IPS-18a (cell line): ENCODE measurements around the gene EPPIN.

Source experiments
- H3K27ac ChIP-seq: one replicate; pipeline ENCODE4 v1.5.1; 2013; ENCODE audit warnings: low read length
- H3K27me3 ChIP-seq: one replicate; pipeline ENCODE4 v1.6.1; 2013; ENCODE audit warnings: mild to moderate bottlenecking, low read length; ENCODE audit not compliant: control insufficient read depth, insufficient read depth
- H3K36me3 ChIP-seq: one replicate; pipeline ENCODE4 v1.6.1; 2013; ENCODE audit warnings: low read depth, low read length; ENCODE audit not compliant: control insufficient read depth
- H3K4me1 ChIP-seq: one replicate; pipeline ENCODE4 v1.6.1; 2013; ENCODE audit warnings: low read depth, low read length; ENCODE audit not compliant: control insufficient read depth
- H3K4me3 ChIP-seq: one replicate; pipeline ENCODE4 v1.5.1; 2013; ENCODE audit warnings: low read length
- H3K9ac ChIP-seq: one replicate; pipeline ENCODE4 v1.6.1; 2013; ENCODE audit warnings: mild to moderate bottlenecking, low read length, moderate library complexity
- H3K9me3 ChIP-seq: one replicate; pipeline ENCODE4 v1.6.1; 2013; ENCODE audit warnings: low read depth, low read length; ENCODE audit not compliant: control insufficient read depth

Gene EPPIN

DNA sequence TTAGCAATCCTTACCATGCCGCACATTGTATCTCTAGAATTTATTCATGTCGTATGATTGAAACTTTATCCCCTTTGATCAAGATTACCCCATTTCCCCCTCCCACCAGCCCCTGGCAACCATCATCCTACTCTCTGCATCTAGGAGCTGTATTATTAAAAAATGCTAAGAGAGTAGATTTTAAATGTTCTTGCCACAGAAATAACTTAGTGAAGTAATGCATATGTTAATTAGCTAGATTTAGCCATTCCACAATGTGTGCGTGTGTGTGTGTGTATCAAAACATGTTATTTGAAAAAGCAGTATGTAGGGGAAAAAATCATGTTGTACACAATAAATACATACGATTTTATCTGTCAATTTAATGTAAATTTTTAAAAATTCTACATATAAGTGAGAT lies 19.9 kb downstream of the EPPIN start:
- Histone ChIP-seq H3K4me1 (no peaks in the 10 kb centered on the region), H3K36me3 (no peaks in the 10 kb centered on the region), H3K27ac (no peak overlapping the region), H3K9ac (no peak overlapping the region), H3K27me3 (no peaks in the 10 kb centered on the region), H3K9me3 (no peaks in the 10 kb centered on the region), H3K4me3 (no peak overlapping the region)

DNA sequence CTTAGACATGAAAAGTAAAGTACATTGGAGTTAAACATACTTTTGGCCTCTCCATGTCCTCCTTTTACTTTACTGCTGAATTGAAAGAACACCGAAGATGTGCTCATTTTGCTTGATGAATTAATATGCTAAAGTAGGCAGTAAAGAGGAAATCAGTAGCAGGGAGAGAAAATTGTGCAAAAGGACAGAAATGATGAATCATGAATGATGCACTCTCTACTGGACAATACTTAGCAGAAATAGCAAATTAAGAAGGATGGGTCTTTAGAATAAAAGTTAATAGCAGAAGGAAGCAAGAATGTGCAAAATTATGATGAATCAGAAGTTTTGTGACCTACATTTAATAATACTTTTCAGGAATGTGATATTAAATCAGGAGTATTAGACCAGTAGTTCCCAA lies 23.4 kb downstream of the EPPIN start:
- Histone ChIP-seq H3K27ac (no peak overlapping the region), H3K9ac (no peak overlapping the region), H3K4me1 (no peaks in the 10 kb centered on the region), H3K36me3 (no peaks in the 10 kb centered on the region), H3K27me3 (no peaks in the 10 kb centered on the region), H3K9me3 (no peaks in the 10 kb centered on the region), H3K4me3 (no peak overlapping the region)

DNA sequence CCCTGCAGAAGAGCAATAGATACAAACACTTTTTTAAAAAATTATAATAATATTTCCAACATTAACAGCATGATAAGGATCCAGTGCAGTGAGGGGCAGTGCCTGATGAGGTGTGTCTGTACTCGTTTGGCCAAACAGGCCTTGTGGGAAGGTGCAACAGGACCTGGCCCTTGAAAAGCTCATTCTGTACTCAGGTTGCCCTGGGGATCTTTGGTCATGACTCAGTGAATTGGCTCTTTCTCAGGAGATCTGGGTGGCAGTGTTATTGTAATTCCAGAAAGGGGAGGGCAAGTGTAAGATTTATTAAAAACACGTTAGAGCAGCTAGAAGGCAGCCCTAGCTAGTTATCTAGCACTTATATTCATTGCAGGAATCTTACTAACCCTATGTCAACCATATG lies 28.9 kb downstream of the EPPIN start:
- Histone ChIP-seq H3K36me3 (no peaks in the 10 kb centered on the region), H3K27ac (no peak overlapping the region), H3K9me3 (no peaks in the 10 kb centered on the region), H3K9ac (no peak overlapping the region), H3K4me3 (no peak overlapping the region), H3K4me1 (peaks cover 2% of the 10 kb centered on the region), H3K27me3 (no peaks in the 10 kb centered on the region)

DNA sequence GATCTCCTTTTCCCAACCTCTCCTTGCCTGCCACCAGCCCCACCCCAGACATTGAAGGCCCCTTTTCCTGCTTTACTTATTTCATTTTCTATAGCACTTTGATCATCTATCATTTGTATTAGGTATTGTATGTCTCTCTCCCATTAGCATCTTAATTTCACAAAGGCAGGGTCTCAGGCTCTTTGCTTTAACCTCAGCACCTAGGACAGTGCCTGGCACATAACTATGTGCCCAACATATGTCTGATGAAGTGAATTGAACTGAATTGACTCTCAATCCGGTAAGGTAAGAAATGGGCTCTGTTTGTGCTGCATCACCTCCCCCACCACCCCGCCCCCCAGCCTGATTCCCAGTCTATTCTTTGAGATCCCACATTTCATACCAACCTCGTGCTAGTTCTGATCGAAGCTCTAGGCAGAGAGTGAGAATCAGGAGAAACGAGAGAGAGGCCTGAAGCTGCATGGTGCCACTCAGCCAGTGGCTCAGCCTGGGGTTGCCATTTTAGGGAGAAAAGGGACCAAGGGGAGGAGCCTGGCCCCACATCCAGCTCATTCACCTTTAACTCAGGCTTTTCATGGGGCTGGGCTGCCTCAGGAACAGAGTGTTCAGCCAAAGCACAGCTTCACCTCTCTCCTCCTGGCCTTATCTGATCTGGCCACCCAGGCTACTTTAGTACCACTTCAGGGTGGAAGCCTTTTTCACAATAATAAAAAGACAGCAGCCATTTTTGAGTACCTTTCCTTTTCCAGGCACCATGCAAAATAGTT lies 31.9 kb downstream of the EPPIN start, which contains the start of gene SPINT3:
Gene SPINT3 (minus strand): TSS at position 476 of the 767 bp plus-strand sequence. CDS start 14 bp downstream, at position 462.
- Histone ChIP-seq H3K27ac (no peak within 1 kb of the TSS), H3K4me3 (no peak within 1 kb of the TSS), H3K27me3 (no peaks in the 10 kb centered on the region), H3K36me3 (no peaks in the 10 kb centered on the region), H3K9ac (no peak within 1 kb of the TSS), H3K4me1 (peaks cover 2% of the 10 kb centered on the region), H3K9me3 (no peaks in the 10 kb centered on the region)

DNA sequence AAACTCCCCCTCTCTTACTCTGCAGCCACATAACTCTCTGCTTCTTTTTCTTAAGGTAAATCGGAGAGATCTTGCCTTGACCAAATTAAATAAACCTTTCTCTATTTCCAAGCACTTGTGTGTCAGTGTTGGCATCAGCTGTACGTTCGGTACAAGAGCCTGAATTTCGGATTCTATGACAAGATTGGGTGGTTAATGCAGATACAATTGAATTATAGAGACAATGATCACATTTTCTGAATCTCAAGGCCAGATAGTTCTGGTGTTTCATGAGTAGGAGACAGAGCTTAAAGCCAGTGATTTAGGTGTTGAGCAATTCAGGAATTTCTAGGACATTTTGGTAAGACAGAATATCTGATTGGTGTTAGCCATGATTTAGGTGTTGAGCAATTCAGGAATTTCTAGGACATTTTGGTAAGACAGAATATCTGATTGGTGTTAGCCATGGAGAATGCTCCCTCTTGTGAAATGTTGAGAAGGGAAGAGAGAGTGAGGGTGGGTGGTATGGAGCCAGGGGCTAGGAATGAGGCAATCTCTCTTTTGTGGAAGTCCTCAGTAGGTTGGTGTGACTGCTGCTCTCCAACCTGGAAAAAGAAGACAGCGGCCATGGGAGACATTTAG lies 36.8 kb downstream of the EPPIN start:
- no peak overlapping the region for H3K9ac ChIP-seq
- H3K27ac ChIP-seq: no peak overlapping the region
- no peaks in the 10 kb centered on the region for H3K9me3 ChIP-seq
- H3K27me3 ChIP-seq: no peaks in the 10 kb centered on the region
- H3K4me1 ChIP-seq: peaks cover 2% of the 10 kb centered on the region
- H3K4me3 ChIP-seq: no peak overlapping the region
- no peaks in the 10 kb centered on the region for H3K36me3 ChIP-seq

DNA sequence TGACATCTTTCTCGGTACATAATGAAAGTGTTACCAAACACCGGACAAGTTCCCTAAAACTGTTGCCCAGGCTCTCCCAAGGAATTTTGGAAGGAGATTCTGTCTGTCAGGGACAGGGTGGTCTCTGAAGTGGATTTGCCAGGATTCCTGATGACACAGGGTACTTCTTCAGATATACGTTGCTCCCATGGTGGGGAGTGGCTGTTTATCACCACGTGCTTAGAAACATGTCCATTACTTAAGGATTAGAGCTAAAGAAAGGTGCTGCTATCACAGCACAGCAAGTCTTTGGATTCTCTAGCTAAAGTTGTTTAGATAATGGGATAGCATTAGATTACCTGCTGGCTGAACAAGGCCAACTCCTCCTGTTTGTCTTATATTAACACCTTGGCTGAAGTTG lies 38.1 kb downstream of the EPPIN start:
- Histone ChIP-seq H3K4me1 (no peaks in the 10 kb centered on the region), H3K36me3 (no peaks in the 10 kb centered on the region), H3K27ac (no peak overlapping the region), H3K27me3 (no peaks in the 10 kb centered on the region), H3K9ac (no peak overlapping the region), H3K4me3 (no peak overlapping the region), H3K9me3 (no peaks in the 10 kb centered on the region)

DNA sequence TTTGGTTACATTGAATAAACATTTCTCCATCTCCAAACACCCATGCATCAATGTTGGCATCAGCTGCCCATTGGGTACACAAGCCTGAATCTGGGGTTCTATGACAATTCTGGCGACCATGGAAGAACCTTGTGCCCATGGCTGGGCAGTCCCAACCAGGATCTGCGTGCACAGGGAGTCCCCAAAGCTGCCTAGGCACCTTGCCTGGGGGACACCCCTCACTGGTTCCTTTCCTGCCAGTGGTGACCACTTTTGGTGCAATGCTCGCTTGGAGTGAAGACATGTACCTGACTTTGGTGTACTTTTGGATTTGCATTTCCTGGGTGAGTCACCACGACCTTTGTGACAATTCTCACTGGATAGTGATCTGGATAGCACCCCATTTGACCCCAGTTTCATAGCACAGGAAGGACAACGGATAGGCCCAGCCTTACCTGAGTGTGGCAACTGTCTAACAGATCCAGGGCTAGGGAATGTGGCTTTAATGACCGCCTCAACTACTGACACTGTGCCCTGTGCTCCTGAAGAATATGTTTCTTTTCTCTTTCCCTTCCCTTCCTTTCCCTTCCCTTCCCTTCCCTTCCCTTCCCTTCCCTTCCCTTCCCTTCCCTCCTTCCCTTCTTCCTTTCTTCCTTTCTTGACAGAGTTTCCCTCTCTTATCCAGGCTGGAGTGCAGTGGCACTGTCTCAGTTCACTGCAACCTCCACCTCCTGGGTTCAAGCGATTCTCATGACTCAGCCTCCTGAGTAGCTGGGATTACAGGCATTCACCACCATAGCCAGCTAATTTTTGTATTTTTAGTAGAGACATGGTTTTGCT lies 38.9 kb downstream of the EPPIN start:
- H3K27ac ChIP-seq: no peak overlapping the region
- H3K9ac ChIP-seq: no peak overlapping the region
- no peaks in the 10 kb centered on the region for H3K36me3 ChIP-seq
- no peaks in the 10 kb centered on the region for H3K9me3 ChIP-seq
- no peaks in the 10 kb centered on the region for H3K27me3 ChIP-seq
- no peak overlapping the region for H3K4me3 ChIP-seq
- no peaks in the 10 kb centered on the region for H3K4me1 ChIP-seq

DNA sequence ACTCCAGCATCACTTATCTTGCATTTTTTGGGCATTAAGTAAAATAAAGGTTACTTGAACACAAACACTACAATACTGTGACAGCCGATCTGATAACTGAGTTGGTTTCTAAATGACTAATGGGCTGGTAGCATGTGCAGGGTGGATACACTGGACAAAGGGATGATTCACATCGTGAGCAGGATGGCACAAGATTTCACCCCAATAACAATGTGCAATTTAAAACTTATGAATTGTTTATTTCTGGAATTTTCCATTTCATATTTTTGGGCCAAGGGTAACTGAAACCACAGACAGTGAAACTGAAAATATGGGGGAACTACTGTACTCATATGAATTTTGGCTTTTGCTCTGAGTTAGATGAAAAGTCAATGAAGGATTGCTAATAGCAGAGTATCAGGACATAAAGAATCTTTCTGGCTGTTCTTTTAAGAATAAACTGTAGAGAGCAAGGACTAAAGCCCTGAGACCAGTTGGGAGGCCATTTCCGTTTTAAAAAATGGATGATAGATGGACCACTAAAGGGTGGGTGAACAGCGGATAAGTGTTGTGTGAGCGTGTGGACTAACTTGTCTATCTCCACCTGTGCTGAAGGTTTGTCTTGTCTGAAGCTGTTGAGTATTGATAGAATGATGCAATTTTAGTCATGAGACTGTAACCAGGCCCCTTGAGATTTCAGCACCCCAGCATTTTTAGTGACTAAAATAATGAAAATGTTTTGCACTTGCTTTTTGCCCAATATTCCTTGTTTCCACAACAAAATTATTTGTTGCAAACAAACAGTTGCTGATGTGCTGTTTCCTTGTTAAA lies 40.0 kb downstream of the EPPIN start:
- H3K4me1 ChIP-seq: no peaks in the 10 kb centered on the region
- no peak overlapping the region for H3K27ac ChIP-seq
- no peak overlapping the region for H3K4me3 ChIP-seq
- no peak overlapping the region for H3K9ac ChIP-seq
- no peaks in the 10 kb centered on the region for H3K27me3 ChIP-seq
- no peaks in the 10 kb centered on the region for H3K36me3 ChIP-seq
- H3K9me3 ChIP-seq: no peaks in the 10 kb centered on the region

DNA sequence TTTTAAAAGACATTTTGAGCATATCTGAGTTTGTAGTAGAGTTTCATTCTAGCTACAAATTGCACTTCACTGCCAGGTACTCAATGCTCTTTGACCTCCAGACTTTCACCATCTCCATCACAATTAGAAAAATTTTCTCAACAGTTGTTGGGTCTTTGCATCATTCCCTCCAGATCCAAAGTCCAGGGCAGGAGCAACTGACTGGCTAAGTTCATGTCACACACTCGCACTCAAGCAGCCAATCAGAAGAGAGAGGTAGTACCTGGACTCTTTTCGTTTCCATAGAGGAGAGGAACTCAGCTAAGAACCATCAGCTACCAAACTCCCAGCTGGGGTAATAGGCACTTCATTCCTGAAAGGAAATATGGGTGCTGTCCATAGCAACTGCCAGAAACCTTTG lies 40.8 kb downstream of the EPPIN start:
- no peaks in the 10 kb centered on the region for H3K4me1 ChIP-seq
- no peak overlapping the region for H3K9ac ChIP-seq
- no peak overlapping the region for H3K27ac ChIP-seq
- H3K4me3 ChIP-seq: no peak overlapping the region
- H3K9me3 ChIP-seq: no peaks in the 10 kb centered on the region
- no peaks in the 10 kb centered on the region for H3K27me3 ChIP-seq
- no peaks in the 10 kb centered on the region for H3K36me3 ChIP-seq

DNA sequence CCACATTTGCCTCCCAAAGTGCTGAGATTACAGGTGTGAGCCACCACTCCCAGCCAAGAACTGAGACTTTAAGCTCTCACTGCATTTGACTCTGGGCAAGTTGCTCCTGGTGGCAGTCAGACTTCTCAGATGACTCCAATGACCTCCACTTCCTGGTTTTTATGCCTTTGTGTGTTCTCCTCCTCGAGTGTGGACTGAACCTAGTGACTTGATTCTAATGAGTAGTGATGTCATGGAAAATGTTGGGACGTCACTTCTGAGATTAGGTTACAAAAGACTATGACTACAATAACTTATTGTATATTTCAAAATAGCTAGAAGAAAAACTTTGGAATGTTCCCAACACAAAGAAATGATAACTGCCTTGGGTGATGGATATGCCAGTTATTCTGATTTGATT lies 43.8 kb downstream of the EPPIN start:
- Histone ChIP-seq H3K9me3 (no peaks in the 10 kb centered on the region), H3K9ac (no peak overlapping the region), H3K27ac (no peak overlapping the region), H3K4me1 (no peaks in the 10 kb centered on the region), H3K4me3 (no peak overlapping the region), H3K27me3 (no peaks in the 10 kb centered on the region), H3K36me3 (no peaks in the 10 kb centered on the region)

DNA sequence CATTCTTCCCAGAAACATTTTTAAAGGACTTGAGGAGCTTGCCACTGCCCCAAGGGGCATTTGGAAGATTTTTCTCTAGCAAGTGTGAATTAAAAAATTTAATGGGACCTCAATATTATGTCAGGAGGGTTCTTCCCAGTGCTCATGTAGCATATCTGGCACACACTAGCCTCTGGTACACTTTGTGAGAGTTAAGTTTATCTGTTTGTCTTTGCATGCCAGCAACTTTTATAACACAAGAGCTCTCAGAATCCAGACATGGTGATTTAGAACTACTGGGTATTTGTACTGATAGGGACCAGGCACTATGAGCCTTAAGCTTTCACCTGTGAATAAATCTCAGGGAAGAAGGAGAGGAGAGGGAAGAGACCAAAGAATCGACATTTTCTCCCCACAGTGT lies 44.6 kb downstream of the EPPIN start:
- Histone ChIP-seq H3K36me3 (no peaks in the 10 kb centered on the region), H3K4me3 (no peak overlapping the region), H3K4me1 (no peaks in the 10 kb centered on the region), H3K9ac (no peak overlapping the region), H3K9me3 (no peaks in the 10 kb centered on the region), H3K27ac (no peak overlapping the region), H3K27me3 (no peaks in the 10 kb centered on the region)
